Muscle layer of duodenum (tissue), 2 donors: ENCODE data around the gene LGR6.
"Not testable (repeated sequence)": the region's sequence is repeated elsewhere in the genome, so short reads cannot be mapped to it uniquely, and the experiment has no call there.

Experiments used
- H3K27ac ChIP-seq: one replicate; pipeline ENCODE4 v1.7.0; 2013; ENCODE audit warnings: mild to moderate bottlenecking, low read length
- H3K27me3 ChIP-seq: one replicate; pipeline ENCODE4 v1.7.0; 2013; ENCODE audit warnings: low read depth, mild to moderate bottlenecking, control low read depth, low read length
- H3K36me3 ChIP-seq, 2 donors: one replicate each; pipeline ENCODE4 v1.7.0; 2013; ENCODE audit warnings: low read length in 2 of 2, control low read depth in 1 of 2, mild to moderate bottlenecking in 1 of 2; ENCODE audit not compliant: insufficient read depth in 2 of 2, control insufficient read depth in 1 of 2
- H3K4me1 ChIP-seq, 2 donors: one replicate each; pipeline ENCODE4 v1.7.0; 2013; ENCODE audit warnings: low read length in 2 of 2, mild to moderate bottlenecking in 2 of 2, control low read depth in 1 of 2, moderate library complexity in 1 of 2; ENCODE audit not compliant: insufficient read depth in 2 of 2, control insufficient read depth in 1 of 2
- H3K4me3 ChIP-seq, 2 donors: one replicate each; pipeline ENCODE4 v1.7.0; 2013; ENCODE audit warnings: low read length in 2 of 2, low read depth in 1 of 2, mild to moderate bottlenecking in 1 of 2
- H3K9me3 ChIP-seq, 2 donors: one replicate each; pipeline ENCODE4 v1.7.0; 2013; ENCODE audit warnings: low read length in 2 of 2, control low read depth in 1 of 2, mild to moderate bottlenecking in 1 of 2; ENCODE audit not compliant: control insufficient read depth in 1 of 2
- donor health status: healthy.

Gene LGR6

GRCh38 chr1:202348509-202349205, 155.1 kb downstream of the LGR6 start, which contains the start of gene PPP1R12B:
Gene PPP1R12B, plus strand, starts transcription at chr1:202348699. Its CDS starts 153 bp downstream, at chr1:202348852.
- Histone ChIP-seq H3K9me3 (no peaks in the 10 kb centered on the region), H3K4me3 (peak within 1 kb of the TSS; percentile 99), H3K36me3 (peaks cover 0 to 3% of the 10 kb centered on the region in 2 donors), H3K4me1 (peaks cover 0 to 11% of the 10 kb centered on the region in 2 donors), H3K27me3 (no peaks in the 10 kb centered on the region), H3K27ac (peak within 1 kb of the TSS; percentile 74)

- H3K27me3 ChIP-seq, result no peaks in the 10 kb centered on the region
- H3K9me3 ChIP-seq, result no peaks in the 10 kb centered on the region
- H3K36me3 ChIP-seq, result peaks cover 0 to 3% of the 10 kb centered on the region in 2 donors
- H3K4me3 ChIP-seq, result peak overlapping the region; percentile 99
- H3K4me1 ChIP-seq, result peaks cover 0 to 11% of the 10 kb centered on the region in 2 donors
- H3K27ac ChIP-seq, result peak overlapping the region; percentile 74
Measured at GRCh38 chr1:202349206-202349928, 155.8 kb downstream of the LGR6 start.

- peaks cover 0 to 11% of the 10 kb centered on the region in 2 donors for H3K4me1 ChIP-seq
- no peaks in the 10 kb centered on the region for H3K9me3 ChIP-seq
- H3K4me3 ChIP-seq, result no peak overlapping the region
- H3K27me3 ChIP-seq, result no peaks in the 10 kb centered on the region
- peaks cover 0 to 3% of the 10 kb centered on the region in 2 donors for H3K36me3 ChIP-seq
- H3K27ac ChIP-seq, result no peak overlapping the region
Measured at GRCh38 chr1:202351725-202352124, 158.1 kb downstream of the LGR6 start.

- H3K4me1 ChIP-seq, result peaks cover 0 to 11% of the 10 kb centered on the region in 2 donors
- H3K27ac ChIP-seq, H3K4me3 ChIP-seq, H3K27me3 ChIP-seq, H3K9me3 ChIP-seq, H3K36me3 ChIP-seq: not testable (repeated sequence)
Measured at GRCh38 chr1:202352583-202353197, 159.1 kb downstream of the LGR6 start.

- H3K9me3 ChIP-seq, result no peaks in the 10 kb centered on the region
Measured at GRCh38 chr1:202355944-202356553, 162.4 kb downstream of the LGR6 start.

GRCh38 chr1:202357506-202357905, 163.9 kb downstream of the LGR6 start:
- Histone ChIP-seq H3K27ac (no peak overlapping the region), H3K9me3 (no peaks in the 10 kb centered on the region), H3K4me3 (no peak overlapping the region)

More at GRCh38 chr1:202355944-202356553, 162.4 kb downstream of the LGR6 start:
- no peak overlapping the region for H3K27ac ChIP-seq
- no peak overlapping the region for H3K4me3 ChIP-seq
- no peaks in the 10 kb centered on the region for H3K27me3 ChIP-seq
- H3K4me1 ChIP-seq, result no peaks in the 10 kb centered on the region
- H3K36me3 ChIP-seq, result no peaks in the 10 kb centered on the region

GRCh38 chr1:202361224-202361623, 167.6 kb downstream of the LGR6 start:
- Histone ChIP-seq H3K36me3 (no peaks in the 10 kb centered on the region), H3K9me3 (no peaks in the 10 kb centered on the region), H3K4me3 (no peak overlapping the region), H3K27ac (no peak overlapping the region), H3K4me1 (peaks cover 0 to 7% of the 10 kb centered on the region in 2 donors), H3K27me3 (no peaks in the 10 kb centered on the region)

More at GRCh38 chr1:202357506-202357905, 163.9 kb downstream of the LGR6 start:
- H3K27me3 ChIP-seq, result no peaks in the 10 kb centered on the region
- H3K4me1 ChIP-seq, result no peaks in the 10 kb centered on the region
- H3K36me3 ChIP-seq, result no peaks in the 10 kb centered on the region

- Histone ChIP-seq H3K27ac (no peak overlapping the region), H3K9me3 (no peaks in the 10 kb centered on the region), H3K36me3 (no peaks in the 10 kb centered on the region)
Measured at GRCh38 chr1:202361701-202362100, 168.1 kb downstream of the LGR6 start.

GRCh38 chr1:202362212-202362611, 168.6 kb downstream of the LGR6 start:
- Histone ChIP-seq H3K4me3 (no peak overlapping the region), H3K36me3 (no peaks in the 10 kb centered on the region), H3K4me1 (peaks cover 0 to 7% of the 10 kb centered on the region in 2 donors), H3K9me3 (no peaks in the 10 kb centered on the region), H3K27me3 (no peaks in the 10 kb centered on the region), H3K27ac (no peak overlapping the region)

More at GRCh38 chr1:202361701-202362100, 168.1 kb downstream of the LGR6 start:
- Histone ChIP-seq H3K27me3 (no peaks in the 10 kb centered on the region), H3K4me1 (peaks cover 0 to 7% of the 10 kb centered on the region in 2 donors), H3K4me3 (no peak overlapping the region)

- H3K9me3 ChIP-seq, result no peaks in the 10 kb centered on the region
- no peaks in the 10 kb centered on the region for H3K36me3 ChIP-seq
- no peak overlapping the region for H3K4me3 ChIP-seq
- H3K4me1 ChIP-seq, result peaks cover 0 to 7% of the 10 kb centered on the region in 2 donors
- H3K27ac ChIP-seq, result no peak overlapping the region
- no peaks in the 10 kb centered on the region for H3K27me3 ChIP-seq
Measured at GRCh38 chr1:202365092-202365815, 171.7 kb downstream of the LGR6 start.
